PC-9 (cell line): Measurements from ENCODE around the gene MOB3B. TPM values are rescaled to one million over a fixed set of nuclear protein-coding genes. Genes with fewer than 3 reads are reported as not detected.

ENCODE experiments used
- BruUV-seq: library from RNA; stranded (reverse); fragments of 400-500 nt; replicated peaks from 2 replicates; lab custom pipeline; 2021; lab: Mats Ljungman, UMichigan
- CTCF ChIA-PET: fragments of 300-600 bp; sonication (Branson Sonifier 250); formaldehyde crosslinking; loops from one replicate; lab custom pipeline; 2022; ENCODE audit warnings: antibody characterized with exemption; lab: Charles Lee
- POLR2A ChIA-PET: fragments of 300-600 bp; sonication (Branson Sonifier 250); formaldehyde crosslinking; loops from one replicate; lab custom pipeline; 2022; ENCODE audit warnings: antibody characterized with exemption; ENCODE audit not compliant: unreplicated experiment; lab: Charles Lee
- DNase-seq, 2 experiments: peaks; one replicate each; pipeline versions ENCODE4 v3.0.0 to v3.0.0-alpha.2; 2015 to 2022; ENCODE audit warnings: mixed read lengths in 1 of 2
- H2AFZ ChIP-seq: fragments of 200-600 bp; sonication (generic); 2 replicates; pipeline ENCODE4 v1.8.1; 2017; ENCODE audit warnings: antibody characterized with exemption
- H3F3A ChIP-seq: fragments of 200-600 bp; sonication (generic); 2 replicates; pipeline ENCODE4 v1.8.1; 2017; ENCODE audit warnings: antibody characterized with exemption, mild to moderate bottlenecking, low read depth; ENCODE audit not compliant: insufficient read depth
- H3K27ac ChIP-seq: fragments of 200-600 bp; sonication (generic); 2 replicates; pipeline ENCODE4 v1.6.1; 2016; ENCODE audit warnings: mixed run types
- H3K27me3 ChIP-seq: fragments of 200-600 bp; sonication (generic); 2 replicates; pipeline ENCODE4 v1.6.1; 2016; ENCODE audit warnings: low read depth, mixed run types; ENCODE audit not compliant: insufficient read depth
- H3K36me3 ChIP-seq: fragments of 200-600 bp; sonication (generic); 2 replicates; pipeline ENCODE4 v1.6.1; 2016; ENCODE audit warnings: low read depth, mixed run types
- H3K4me1 ChIP-seq: fragments of 200-600 bp; sonication (generic); replicated peaks from 2 replicates; pipeline ENCODE4 v1.6.1; 2016; ENCODE audit warnings: mixed run types; ENCODE audit not compliant: insufficient read depth
- H3K4me2 ChIP-seq: fragments of 200-600 bp; sonication (generic); 2 replicates; pipeline ENCODE4 v1.6.1; 2017; ENCODE audit warnings: mixed run types
- H3K4me3 ChIP-seq: fragments of 200-600 bp; sonication (generic); 2 replicates; pipeline ENCODE4 v1.6.1; 2016; ENCODE audit warnings: mixed run types
- H3K79me2 ChIP-seq: fragments of 200-600 bp; sonication (generic); 2 replicates; pipeline ENCODE4 v1.6.1; 2017; ENCODE audit warnings: low read depth, mixed run types
- H3K9me2 ChIP-seq: fragments of 200-600 bp; sonication (generic); 2 replicates; pipeline ENCODE4 v1.8.1; 2017; ENCODE audit warnings: mild to moderate bottlenecking; ENCODE audit not compliant: insufficient read depth
- H3K9me3 ChIP-seq: fragments of 200-600 bp; sonication (generic); 2 replicates; pipeline ENCODE4 v1.8.1; 2016; ENCODE audit warnings: low read depth; ENCODE audit not compliant: insufficient read depth
- H4K20me1 ChIP-seq: fragments of 200-600 bp; sonication (generic); 2 replicates; pipeline ENCODE4 v1.8.1; 2017; ENCODE audit not compliant: insufficient read depth
- CTCF ChIP-seq: fragments of 200-600 bp; sonication (generic); conservative IDR thresholded peaks from 2 replicates; pipeline ENCODE4 v1.6.1; 2017; ENCODE audit warnings: mixed run types, antibody characterized with exemption, mild to moderate bottlenecking, moderate library complexity
- EZH2 ChIP-seq: fragments of 200-600 bp; sonication (generic); IDR thresholded peaks from 2 replicates; pipeline ENCODE4 v1.8.0; 2017; ENCODE audit warnings: antibody characterized with exemption, low read depth
- intact Hi-C: fragments of 100-400 bp; cut with micrococcal nuclease; formaldehyde crosslinking; loops from one replicate; pipeline ENCODE4 v1.10.0; 2022; ENCODE audit not compliant: unreplicated experiment
- total RNA-seq: library from RNA; stranded (reverse); gene quantifications from 2 replicates; pipeline ENCODE4 v1.2.3, GENCODE V29; 2021

The MOB3B gene
- total RNA-seq, 1 experiment from 2014 or later: 4.4 TPM

DNA sequence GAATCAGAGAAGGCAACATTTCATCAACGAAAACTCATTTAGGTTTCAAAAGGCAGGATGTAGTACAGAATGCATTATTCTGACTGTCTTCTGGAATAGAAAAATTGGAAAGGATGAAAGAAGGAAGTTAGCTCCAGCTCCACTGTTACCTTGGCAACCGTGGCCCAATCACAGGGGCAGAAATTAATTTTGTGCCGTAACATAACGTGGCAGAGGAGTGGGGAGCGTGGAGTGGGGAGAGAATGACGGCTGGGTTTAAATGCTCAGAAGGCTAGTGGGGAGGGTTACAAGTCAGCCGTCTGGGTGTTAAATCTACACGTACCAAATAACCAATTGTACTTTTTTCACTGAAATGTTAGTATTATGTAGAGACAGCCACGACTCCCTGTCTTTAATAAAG, 200.3 kb downstream of the MOB3B start:
- POLR2A ChIA-PET: no interaction called here
- intact Hi-C loops: no loop called here
- no peaks in the 10 kb centered on the region for H3K9me2 ChIP-seq
- no peak for DNase-seq
- BruUV-seq: no TSS peak
- no peak overlapping the region for H3K4me2 ChIP-seq
- CTCF ChIA-PET: no interaction called here
- TF ChIP-seq EZH2 (no peak), CTCF (no peak)
- H3K4me3 ChIP-seq: no peak overlapping the region
- H3F3A ChIP-seq: no peaks in the 10 kb centered on the region
- H4K20me1 ChIP-seq: no peaks in the 10 kb centered on the region
- 0 out of 2 replicates have a peak, but pooled peaks cover 3% of the 10 kb centered on the region for H3K4me1 ChIP-seq
- no peaks in the 10 kb centered on the region for H3K27me3 ChIP-seq
- H3K27ac ChIP-seq: no peak overlapping the region
- H3K36me3 ChIP-seq: no peaks in the 10 kb centered on the region
- H3K79me2 ChIP-seq: no peaks in the 10 kb centered on the region
- no peak overlapping the region for H2AFZ ChIP-seq
- H3K9me3 ChIP-seq: no peaks in the 10 kb centered on the region

DNA sequence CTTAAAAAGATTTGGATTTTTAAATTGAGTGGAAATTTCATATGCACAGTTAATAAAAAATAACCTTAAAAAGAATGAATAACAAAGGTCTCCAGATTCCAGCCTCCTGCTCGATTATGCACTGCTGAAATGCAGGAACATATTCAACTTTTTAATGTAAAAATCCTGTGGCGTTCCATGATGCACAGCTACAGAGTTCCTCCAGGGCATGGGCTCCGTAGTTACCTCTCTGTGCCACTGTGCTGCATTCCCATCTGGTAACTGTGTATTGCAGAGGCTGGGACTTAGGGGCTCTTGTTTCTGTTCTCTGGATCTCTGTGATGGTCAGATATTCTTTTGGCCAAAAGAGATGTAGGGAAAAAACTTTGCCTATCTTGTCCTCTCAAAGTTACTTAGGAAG, 201.1 kb downstream of the MOB3B start:
- H4K20me1 ChIP-seq: no peaks in the 10 kb centered on the region
- no peaks in the 10 kb centered on the region for H3K9me2 ChIP-seq
- intact Hi-C loops: no loop called here
- no peaks in the 10 kb centered on the region for H3K9me3 ChIP-seq
- H3K4me1 ChIP-seq: 0 out of 2 replicates have a peak, but pooled peaks cover 3% of the 10 kb centered on the region
- DNase-seq: no peak
- no peaks in the 10 kb centered on the region for H3K27me3 ChIP-seq
- no peaks in the 10 kb centered on the region for H3K36me3 ChIP-seq
- no peaks in the 10 kb centered on the region for H3F3A ChIP-seq
- no peak overlapping the region for H2AFZ ChIP-seq
- H3K79me2 ChIP-seq: no peaks in the 10 kb centered on the region
- CTCF ChIA-PET: interaction anchor here (0.6 kb wide), 1 partner anchor 108 kb away, joined by 13 read pairs; no protein-coding TSS in a partner anchor
- no peak overlapping the region for H3K27ac ChIP-seq
- TF ChIP-seq CTCF (no peak), EZH2 (no peak)
- H3K4me3 ChIP-seq: no peak overlapping the region
- no peak overlapping the region for H3K4me2 ChIP-seq
- BruUV-seq: no TSS peak
- POLR2A ChIA-PET: no interaction called here

DNA sequence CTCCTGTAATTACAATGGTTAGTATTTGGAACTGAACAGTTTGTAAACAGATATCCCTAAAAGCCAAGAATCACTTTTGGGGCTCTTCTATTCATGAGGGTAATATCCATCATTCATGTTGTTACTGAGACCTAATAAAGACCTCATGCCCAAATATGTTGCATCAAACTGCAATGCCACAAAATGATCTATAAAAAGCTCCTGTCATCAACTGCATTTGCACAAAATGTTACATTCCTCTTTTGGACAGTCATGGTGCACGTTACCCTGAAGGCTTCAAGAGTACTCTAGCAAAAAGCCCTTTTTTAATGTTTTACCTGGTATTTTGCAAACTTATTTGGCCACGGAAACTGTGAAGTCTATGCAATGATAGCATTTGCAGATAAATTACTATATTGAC, 218.4 kb downstream of the MOB3B start:
- H3F3A ChIP-seq: no peaks in the 10 kb centered on the region
- no peak overlapping the region for H2AFZ ChIP-seq
- no peak overlapping the region for H3K27ac ChIP-seq
- intact Hi-C loops: no loop called here
- TF ChIP-seq EZH2: no peak
- TF ChIP-seq CTCF: no peak
- no peaks in the 10 kb centered on the region for H3K9me3 ChIP-seq
- ChIA-PET CTCF (no interaction called here), POLR2A (no interaction called here)
- no peaks in the 10 kb centered on the region for H3K4me1 ChIP-seq
- H4K20me1 ChIP-seq: no peaks in the 10 kb centered on the region
- no peak for DNase-seq
- no peaks in the 10 kb centered on the region for H3K9me2 ChIP-seq
- H3K4me3 ChIP-seq: no peak overlapping the region
- no peaks in the 10 kb centered on the region for H3K27me3 ChIP-seq
- no peaks in the 10 kb centered on the region for H3K79me2 ChIP-seq
- no TSS peak for BruUV-seq
- H3K4me2 ChIP-seq: no peak overlapping the region
- no peaks in the 10 kb centered on the region for H3K36me3 ChIP-seq
